D721Med (cell line): ENCODE data around the gene ME3.

Experiments
- DNase-seq: peaks from one replicate; pipeline ENCODE4 v3.0.0; 2011; ENCODE audit warnings: low spot score; ENCODE audit not compliant: insufficient read length
- FAIRE-seq: peaks from 2 replicates; lab custom pipeline; 2011; peaks lifted over from hg19 to GRCh38; lab: Jason Lieb, UNC
- TF ChIP-seq, protein P1 (sequence below): IDR thresholded peaks from 2 replicates; pipeline ENCODE4 v1.5.1; 2012; ENCODE audit warnings: mild to moderate bottlenecking, control low read depth; ENCODE audit not compliant: insufficient read depth; ENCODE audit errors: missing control alignments

The ME3 gene

DNA sequence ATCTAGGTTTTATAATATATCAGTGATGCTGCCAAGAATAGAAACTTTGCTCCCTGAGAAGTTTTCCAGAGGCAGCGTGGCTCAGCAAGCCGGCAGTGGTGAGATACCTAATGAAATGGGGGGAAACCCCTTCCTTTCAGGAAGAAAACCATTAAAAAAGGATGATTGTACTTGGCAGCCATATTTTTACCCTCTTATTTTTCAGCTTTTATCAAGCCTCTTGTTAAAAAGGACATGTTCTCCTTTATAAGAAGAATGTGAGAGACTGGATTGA is 9.0 kb upstream of the ME3 start:
- DNase-seq (no peak), FAIRE-seq (no peak)
- TF ChIP-seq, protein P1, sequence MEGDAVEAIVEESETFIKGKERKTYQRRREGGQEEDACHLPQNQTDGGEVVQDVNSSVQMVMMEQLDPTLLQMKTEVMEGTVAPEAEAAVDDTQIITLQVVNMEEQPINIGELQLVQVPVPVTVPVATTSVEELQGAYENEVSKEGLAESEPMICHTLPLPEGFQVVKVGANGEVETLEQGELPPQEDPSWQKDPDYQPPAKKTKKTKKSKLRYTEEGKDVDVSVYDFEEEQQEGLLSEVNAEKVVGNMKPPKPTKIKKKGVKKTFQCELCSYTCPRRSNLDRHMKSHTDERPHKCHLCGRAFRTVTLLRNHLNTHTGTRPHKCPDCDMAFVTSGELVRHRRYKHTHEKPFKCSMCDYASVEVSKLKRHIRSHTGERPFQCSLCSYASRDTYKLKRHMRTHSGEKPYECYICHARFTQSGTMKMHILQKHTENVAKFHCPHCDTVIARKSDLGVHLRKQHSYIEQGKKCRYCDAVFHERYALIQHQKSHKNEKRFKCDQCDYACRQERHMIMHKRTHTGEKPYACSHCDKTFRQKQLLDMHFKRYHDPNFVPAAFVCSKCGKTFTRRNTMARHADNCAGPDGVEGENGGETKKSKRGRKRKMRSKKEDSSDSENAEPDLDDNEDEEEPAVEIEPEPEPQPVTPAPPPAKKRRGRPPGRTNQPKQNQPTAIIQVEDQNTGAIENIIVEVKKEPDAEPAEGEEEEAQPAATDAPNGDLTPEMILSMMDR: no peak

DNA sequence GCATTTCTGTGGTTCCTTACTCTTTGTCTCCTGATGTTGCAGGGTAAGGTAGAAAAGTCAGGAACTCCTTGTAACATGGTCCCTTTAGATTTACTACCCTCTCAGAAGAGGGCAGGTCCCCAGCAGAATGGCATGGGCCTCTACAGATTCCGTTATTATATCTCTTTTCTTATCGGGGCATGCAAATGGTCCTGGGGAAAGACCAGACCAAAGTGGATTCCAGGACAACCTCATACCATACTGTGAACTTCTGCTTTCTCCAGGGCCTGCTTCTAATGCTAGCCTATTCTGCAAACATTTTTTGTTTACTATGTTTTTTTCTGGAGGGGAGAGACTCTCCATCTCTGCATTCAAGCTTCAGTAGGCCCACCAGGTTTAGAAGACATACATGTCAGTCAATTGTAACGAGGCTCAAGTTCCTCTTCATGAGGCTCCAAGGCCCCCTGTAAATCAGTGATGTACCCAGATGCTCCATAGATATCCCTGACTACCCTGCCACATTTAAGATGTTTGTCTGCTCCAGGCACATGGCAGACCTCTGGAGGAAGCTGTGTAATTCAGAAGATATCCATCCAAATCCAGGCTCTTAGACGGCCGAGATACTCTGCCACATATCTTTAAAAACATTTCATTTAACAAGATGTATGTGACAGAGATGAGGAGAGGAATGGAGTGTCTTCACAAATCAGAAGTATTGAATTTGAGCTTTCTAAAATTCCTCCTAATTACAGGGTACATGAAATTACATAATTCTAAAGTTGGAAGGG is 8.5 kb upstream of the ME3 start:
- FAIRE-seq (no peak), DNase-seq (no peak)
- TF ChIP-seq, protein P1: no peak

DNA sequence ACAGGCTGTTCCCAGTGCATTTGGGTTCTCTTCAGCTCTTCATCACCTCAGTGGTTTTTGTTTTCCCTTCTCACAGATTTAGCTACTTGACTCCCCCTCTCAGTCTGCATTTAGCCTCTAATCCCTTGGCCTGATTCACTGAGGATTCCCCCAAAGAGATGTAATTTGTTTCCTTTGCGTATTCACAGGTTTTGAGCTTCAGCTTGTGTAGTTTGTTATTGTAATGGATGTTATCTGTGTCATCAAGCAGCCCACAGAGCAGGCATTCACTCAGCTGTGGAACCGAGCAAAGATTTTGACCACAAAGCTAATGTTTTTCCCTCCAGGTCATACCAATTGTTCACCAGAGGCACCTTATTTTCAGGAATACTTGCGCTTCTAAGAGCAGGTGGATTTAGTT is 6.4 kb upstream of the ME3 start:
- DNase-seq: no peak
- FAIRE-seq: no peak
- TF ChIP-seq, protein P1: no peak

DNA sequence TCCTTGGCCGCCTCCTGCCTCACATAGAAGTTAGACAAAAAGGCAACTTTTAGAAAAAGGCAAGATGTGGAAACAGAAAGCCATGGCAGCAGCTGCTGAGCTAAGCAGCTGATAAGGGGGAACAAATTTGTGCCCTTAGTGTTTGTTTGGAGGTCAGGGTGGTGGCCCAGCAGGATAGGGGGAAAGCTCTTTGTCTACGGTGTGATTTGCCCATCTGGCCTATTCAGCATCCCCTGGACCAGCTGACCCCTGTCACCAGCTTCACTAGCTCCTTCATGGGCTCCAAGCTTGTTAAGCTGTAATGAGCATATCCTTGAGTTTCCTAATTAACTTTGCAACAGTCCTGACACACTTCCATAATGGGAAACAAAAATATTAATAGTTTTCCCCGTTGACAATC is 5.9 kb upstream of the ME3 start:
- no peak for FAIRE-seq
- no peak for DNase-seq
- TF ChIP-seq, protein P1: no peak

DNA sequence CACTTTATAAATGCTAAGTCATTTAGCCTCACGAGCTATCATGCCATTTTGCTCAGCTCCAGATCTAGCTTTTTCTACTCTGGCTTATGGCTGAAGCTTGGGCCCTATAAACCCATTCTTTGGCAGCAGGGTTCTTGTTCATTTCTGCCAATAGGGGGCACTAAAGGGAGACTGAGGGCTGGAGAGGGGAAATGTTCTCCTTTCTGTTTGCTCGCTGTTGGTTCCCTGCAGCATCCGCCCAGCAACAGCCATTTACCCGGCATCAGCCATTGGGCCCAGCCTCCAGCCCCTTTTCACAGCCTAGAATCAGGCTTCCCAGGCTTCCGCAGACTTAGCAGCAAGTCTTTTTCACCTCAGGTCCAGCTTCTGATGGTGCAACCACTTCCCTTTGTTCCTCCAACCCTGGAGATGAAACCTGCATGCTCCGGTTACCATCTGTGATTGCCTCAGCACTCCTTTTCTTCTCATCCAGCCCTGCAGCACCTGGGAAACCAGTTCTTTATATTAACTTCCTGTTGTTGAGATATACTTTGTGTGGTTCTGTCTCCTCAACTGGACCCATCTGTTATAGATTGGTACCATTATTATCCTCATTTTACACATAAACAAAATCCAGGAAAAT is 4.2 kb upstream of the ME3 start:
- TF ChIP-seq, protein P1: no peak
- DNase-seq: no peak
- no peak for FAIRE-seq

DNA sequence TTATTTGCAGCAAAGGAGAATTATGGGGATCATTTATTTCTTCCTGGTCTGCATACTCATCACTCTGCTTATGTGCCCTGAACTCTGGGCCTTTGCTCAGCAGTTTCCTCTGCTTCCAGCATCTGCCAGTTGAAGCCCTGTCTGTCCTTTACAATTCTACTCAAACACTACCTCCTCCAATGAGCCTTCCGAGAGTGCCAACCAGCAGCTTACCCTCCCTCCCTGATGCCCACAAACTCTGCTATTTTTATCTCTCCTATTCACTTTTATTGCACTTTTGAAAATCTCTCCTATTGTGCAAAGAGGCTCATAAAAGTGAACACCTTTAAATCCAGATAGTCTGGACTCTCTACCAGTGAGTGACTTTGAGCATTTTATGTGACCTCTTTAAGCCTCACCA is 3.6 kb upstream of the ME3 start:
- no peak for DNase-seq
- no peak for FAIRE-seq
- TF ChIP-seq, protein P1: no peak

DNA sequence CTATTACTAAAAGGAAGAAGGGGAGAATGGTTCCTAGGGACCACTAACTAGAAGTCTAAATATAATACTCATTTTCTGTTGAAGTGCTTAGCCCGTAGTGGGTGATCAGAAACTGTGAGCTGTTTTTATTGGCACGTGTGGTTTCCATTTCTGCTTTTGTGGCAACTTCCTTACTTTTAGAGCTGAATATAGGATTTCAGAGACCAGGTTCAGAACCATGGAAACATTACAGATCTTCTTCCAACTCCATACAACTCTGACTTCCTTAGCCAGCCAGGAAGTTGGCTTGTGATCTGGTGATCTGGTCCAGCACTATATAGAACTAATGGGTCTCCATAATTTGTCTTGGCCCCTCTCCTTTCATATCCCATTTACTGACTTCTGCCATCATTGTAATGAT is 2.6 kb upstream of the ME3 start:
- DNase-seq: no peak
- no peak for FAIRE-seq
- TF ChIP-seq, protein P1: no peak
